HPDE6-E6E7 (cell line): ENCODE data around the gene COPG1.
"Not testable (repeated sequence)": the region's sequence is repeated elsewhere in the genome, so short reads cannot be mapped to it uniquely, and the experiment has no call there.

Source experiments
- DNase-seq: peaks from one replicate; pipeline ENCODE4 v3.0.0; 2011; ENCODE audit warnings: missing footprints; ENCODE audit errors: extremely low spot score

Gene COPG1

GRCh38 chr3:129249284-129250065 is at the start of gene COPG1:
Gene COPG1 (plus strand): TSS chr3:129249606. CDS start chr3:129249710, 104 bp downstream.
- peak; percentile 95 for DNase-seq

- DNase-seq: no peak
Observed at GRCh38 chr3:129204473-129204872, 44.9 kb upstream of the COPG1 start.

- no peak for DNase-seq
Observed at GRCh38 chr3:129205109-129205832, 44.1 kb upstream of the COPG1 start.

GRCh38 chr3:129207479-129207878 is 41.9 kb upstream of the COPG1 start:
- DNase-seq: no peak

GRCh38 chr3:129211345-129211744 is 38.1 kb upstream of the COPG1 start:
- DNase-seq: no peak

- DNase-seq: peak; percentile 94
Observed at GRCh38 chr3:129211772-129212171, 37.6 kb upstream of the COPG1 start.

GRCh38 chr3:129213238-129213637 is 36.2 kb upstream of the COPG1 start:
- no peak for DNase-seq

GRCh38 chr3:129218742-129219141 is 30.7 kb upstream of the COPG1 start:
- DNase-seq: no peak

GRCh38 chr3:129224387-129224786 is 25.0 kb upstream of the COPG1 start:
- not testable (repeated sequence) for DNase-seq

GRCh38 chr3:129224984-129225393 is 24.4 kb upstream of the COPG1 start:
- no peak for DNase-seq

GRCh38 chr3:129226374-129226773 is 23.0 kb upstream of the COPG1 start:
- DNase-seq: no peak

- DNase-seq: no peak
Observed at GRCh38 chr3:129228891-129229585, 20.4 kb upstream of the COPG1 start.

- DNase-seq: no peak
Observed at GRCh38 chr3:129230311-129231019, 18.9 kb upstream of the COPG1 start.

- no peak for DNase-seq
Observed at GRCh38 chr3:129231331-129232119, 17.9 kb upstream of the COPG1 start.

GRCh38 chr3:129233538-129233937 is 15.9 kb upstream of the COPG1 start:
- DNase-seq: no peak

- DNase-seq: no peak
Observed at GRCh38 chr3:129234441-129234840, 15.0 kb upstream of the COPG1 start.

- DNase-seq: no peak
Observed at GRCh38 chr3:129235344-129235917, 14.0 kb upstream of the COPG1 start.

GRCh38 chr3:129238945-129239705 is 10.3 kb upstream of the COPG1 start:
- no peak for DNase-seq

GRCh38 chr3:129239991-129240390 is 9.4 kb upstream of the COPG1 start:
- DNase-seq: no peak

- no peak for DNase-seq
Observed at GRCh38 chr3:129240436-129240835, 9.0 kb upstream of the COPG1 start.
